ENCODE results near the gene CAMK1D. TPM values are rescaled to one million over a fixed set of nuclear protein-coding genes. Genes with fewer than 3 reads are reported as not detected.

CAMK1D gene
- total and polyA plus RNA-seq, 2 of the 4 experiments (the other 2 are of a cell fraction): 5.0 to 5.3 TPM

DNA sequence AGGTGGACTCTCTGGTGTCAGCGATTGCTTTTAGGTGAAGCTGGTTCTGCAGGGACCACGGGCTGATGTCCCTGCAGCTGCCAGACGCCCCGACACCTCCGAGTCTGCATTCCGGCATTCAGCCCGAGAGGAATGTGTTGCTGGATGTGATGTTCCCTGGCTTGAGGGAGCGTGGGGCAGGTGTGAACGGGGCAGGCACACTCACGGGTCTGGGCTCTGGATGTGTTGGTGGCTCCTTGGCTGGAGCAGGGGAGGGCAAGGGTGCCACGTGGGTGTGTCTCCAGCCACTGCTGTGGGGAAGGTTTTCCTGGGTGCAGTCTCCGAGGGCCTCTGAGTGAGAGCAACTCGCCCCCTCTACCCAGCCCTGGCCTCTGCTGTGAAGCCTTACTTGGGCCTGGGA, 140.5 kb downstream of the CAMK1D start:
- Histone ChIP-seq H3K27ac (ENCODE audit: insufficient read depth, low read length) (no peak overlapping the region), H2BK120ac (ENCODE audit: low read depth, low read length) (no peak overlapping the region), H2AK9ac (replicated peaks; ENCODE audit: low read depth, low read length, poor library complexity) (no peak overlapping the region), H3K14ac (replicated peaks; ENCODE audit: low read depth, low read length) (no peak overlapping the region), H3K9me3 (ENCODE audit: control insufficient read depth, insufficient read depth, low read length) (no peaks in the 10 kb centered on the region), H3K36me3 (ENCODE audit: control insufficient read depth, insufficient read depth, low read length) (no peaks in the 10 kb centered on the region), H4K20me1 (ENCODE audit: insufficient read depth, low read length) (no peaks in the 10 kb centered on the region), H3K18ac (ENCODE audit: low read depth, low read length) (no peak overlapping the region), H3K4me2 (ENCODE audit: low read depth, low read length) (no peak overlapping the region), H3K9ac (ENCODE audit: low read depth, low read length) (no peak overlapping the region), H3K4ac (ENCODE audit: low read depth, low read length) (no peak overlapping the region), H3K9me1 (ENCODE audit: insufficient read depth, low read length) (no peaks in the 10 kb centered on the region), H3K56ac (ENCODE audit: extremely low read depth, insufficient read depth, low read length) (no peak overlapping the region), H2AK5ac (ENCODE audit: low read depth, low read length) (no peak overlapping the region), H2BK5ac (ENCODE audit: low read depth, low read length, poor library complexity, severe bottlenecking) (no peak overlapping the region), H3K79me1 (ENCODE audit: low read depth in 1 of 2, low read length in 2 of 2) (no peaks in the 10 kb centered on the region), H3K4me3 (ENCODE audit: insufficient read depth, low read depth, low read length) (no peak overlapping the region), H4K5ac (ENCODE audit: low read depth, low read length) (no peak overlapping the region), H4K91ac (ENCODE audit: insufficient read depth, low read depth, low read length) (no peak overlapping the region), H2AFZ (replicated peaks; ENCODE audit: low read length, poor library complexity) (no peak overlapping the region), H2BK15ac (ENCODE audit: low read depth, low read length) (no peak overlapping the region), H4K8ac (ENCODE audit: low read depth in 2 of 2, low read length in 2 of 2) (no peak overlapping the region), H3K4me1 (ENCODE audit: control insufficient read depth, insufficient read depth, low read length) (no peaks in the 10 kb centered on the region), H2BK20ac (ENCODE audit: low read depth, low read length) (no peak overlapping the region), H3K27me3 (ENCODE audit: control insufficient read depth, insufficient read depth, low read length) (peaks cover 4% of the 10 kb centered on the region; the same call in 1 of the 2 replicates), H3K23ac (ENCODE audit: low read depth, low read length) (no peak overlapping the region)
- dilution Hi-C loops (cut with HindIII; ENCODE audit: low sequenced_read_pairs, unreplicated experiment) (no loop called here), intact Hi-C loops (cut with micrococcal nuclease) (no loop called here), in situ Hi-C loops (cut with MboI; ENCODE audit: low sequenced_read_pairs) (no loop called here)
- no peak for DNase-seq
- no CpG with 5 or more reads among the region's 13 CpGs for WGBS, 2 experiments (ENCODE audit: extremely low coverage in 2 of 2, insufficient read length in 1 of 2)
- CTCF ChIA-PET: interaction anchor here (0.6 kb wide), 1 partner anchor 27 kb away, joined by 3 read pairs; no protein-coding TSS in a partner anchor
- POLR2A ChIA-PET (ENCODE audit: unreplicated experiment): no interaction called here
- ATAC-seq (ENCODE audit: low read depth): no peak
- BruUV-seq (replicated peaks): no TSS peak
- no peak for TF ChIP-seq BHLHE40 (IDR thresholded peaks at IDR 0.05; ENCODE audit: low read depth, low read length)
- no peak for TF ChIP-seq NFE2L2 (IDR thresholded peaks at IDR 0.05; ENCODE audit: low read depth, low read length)
- no peak for TF ChIP-seq CEBPB (IDR thresholded peaks at IDR 0.05; ENCODE audit: low read depth, low read length)
- no peak for TF ChIP-seq RAD21 (IDR thresholded peaks at IDR 0.05; ENCODE audit: low read length)
- no peak for TF ChIP-seq CHD1 (IDR thresholded peaks at IDR 0.05; ENCODE audit: low read depth, low read length)
- no peak for TF ChIP-seq MAZ (IDR thresholded peaks at IDR 0.05; ENCODE audit: borderline replicate concordance, low read depth, low read length)
- TF ChIP-seq RFX5 (IDR thresholded peaks at IDR 0.05; ENCODE audit: low read depth, low read length): no peak
- TF ChIP-seq SMC3 (IDR thresholded peaks at IDR 0.05; ENCODE audit: low read depth, low read length): no peak
- TF ChIP-seq FOS (IDR thresholded peaks at IDR 0.05; ENCODE audit: low read depth, low read length): no peak
- TF ChIP-seq MAFK (IDR thresholded peaks at IDR 0.05; ENCODE audit: low read depth, low read length): no peak
- TF ChIP-seq, protein P1, sequence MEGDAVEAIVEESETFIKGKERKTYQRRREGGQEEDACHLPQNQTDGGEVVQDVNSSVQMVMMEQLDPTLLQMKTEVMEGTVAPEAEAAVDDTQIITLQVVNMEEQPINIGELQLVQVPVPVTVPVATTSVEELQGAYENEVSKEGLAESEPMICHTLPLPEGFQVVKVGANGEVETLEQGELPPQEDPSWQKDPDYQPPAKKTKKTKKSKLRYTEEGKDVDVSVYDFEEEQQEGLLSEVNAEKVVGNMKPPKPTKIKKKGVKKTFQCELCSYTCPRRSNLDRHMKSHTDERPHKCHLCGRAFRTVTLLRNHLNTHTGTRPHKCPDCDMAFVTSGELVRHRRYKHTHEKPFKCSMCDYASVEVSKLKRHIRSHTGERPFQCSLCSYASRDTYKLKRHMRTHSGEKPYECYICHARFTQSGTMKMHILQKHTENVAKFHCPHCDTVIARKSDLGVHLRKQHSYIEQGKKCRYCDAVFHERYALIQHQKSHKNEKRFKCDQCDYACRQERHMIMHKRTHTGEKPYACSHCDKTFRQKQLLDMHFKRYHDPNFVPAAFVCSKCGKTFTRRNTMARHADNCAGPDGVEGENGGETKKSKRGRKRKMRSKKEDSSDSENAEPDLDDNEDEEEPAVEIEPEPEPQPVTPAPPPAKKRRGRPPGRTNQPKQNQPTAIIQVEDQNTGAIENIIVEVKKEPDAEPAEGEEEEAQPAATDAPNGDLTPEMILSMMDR (conservative IDR thresholded peaks at IDR 0.05; ENCODE audit: low read depth, low read length): no peak
- no peak for TF ChIP-seq MXI1 (IDR thresholded peaks at IDR 0.05; ENCODE audit: borderline replicate concordance, low read depth, low read length)
- TF ChIP-seq POLR2A (IDR thresholded peaks at IDR 0.05; ENCODE audit: low read depth, low read length): no peak
- TF ChIP-seq, protein P2, sequence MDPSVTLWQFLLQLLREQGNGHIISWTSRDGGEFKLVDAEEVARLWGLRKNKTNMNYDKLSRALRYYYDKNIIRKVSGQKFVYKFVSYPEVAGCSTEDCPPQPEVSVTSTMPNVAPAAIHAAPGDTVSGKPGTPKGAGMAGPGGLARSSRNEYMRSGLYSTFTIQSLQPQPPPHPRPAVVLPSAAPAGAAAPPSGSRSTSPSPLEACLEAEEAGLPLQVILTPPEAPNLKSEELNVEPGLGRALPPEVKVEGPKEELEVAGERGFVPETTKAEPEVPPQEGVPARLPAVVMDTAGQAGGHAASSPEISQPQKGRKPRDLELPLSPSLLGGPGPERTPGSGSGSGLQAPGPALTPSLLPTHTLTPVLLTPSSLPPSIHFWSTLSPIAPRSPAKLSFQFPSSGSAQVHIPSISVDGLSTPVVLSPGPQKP (IDR thresholded peaks at IDR 0.05; ENCODE audit: borderline replicate concordance, low read depth, low read length): no peak
- no peak for TF ChIP-seq RCOR1 (IDR thresholded peaks at IDR 0.05; ENCODE audit: insufficient replicate concordance, low read length)
- TF ChIP-seq, protein P3, sequence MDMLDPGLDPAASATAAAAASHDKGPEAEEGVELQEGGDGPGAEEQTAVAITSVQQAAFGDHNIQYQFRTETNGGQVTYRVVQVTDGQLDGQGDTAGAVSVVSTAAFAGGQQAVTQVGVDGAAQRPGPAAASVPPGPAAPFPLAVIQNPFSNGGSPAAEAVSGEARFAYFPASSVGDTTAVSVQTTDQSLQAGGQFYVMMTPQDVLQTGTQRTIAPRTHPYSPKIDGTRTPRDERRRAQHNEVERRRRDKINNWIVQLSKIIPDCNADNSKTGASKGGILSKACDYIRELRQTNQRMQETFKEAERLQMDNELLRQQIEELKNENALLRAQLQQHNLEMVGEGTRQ (IDR thresholded peaks at IDR 0.05; ENCODE audit: low read depth, low read length): no peak

Data from IMR-90 (cell line).